HEK293T (cell line): ENCODE measurements around the gene SAGE1.
"Not testable (repeated sequence)": the region's sequence is repeated elsewhere in the genome, so short reads cannot be mapped to it uniquely, and the experiment has no call there.

ENCODE experiments used
- CTCF ChIA-PET: fragments of 350-600 bp; formaldehyde crosslinking; extraction: SDS; loops from one replicate; lab custom pipeline; 2021; ENCODE audit warnings: antibody characterized with exemption, inconsistent platforms; lab: Yijun Ruan, JAX
- POLR2A ChIA-PET: fragments of 350-600 bp; formaldehyde crosslinking; extraction: SDS; loops from one replicate; lab custom pipeline; 2020; ENCODE audit warnings: antibody characterized with exemption, inconsistent platforms; lab: Yijun Ruan, JAX
- DNase-seq: peaks from one replicate; pipeline ENCODE4 v3.0.0; 2012; ENCODE audit warnings: mixed read lengths; ENCODE audit errors: extremely low spot score
- ARNT ChIP-seq: fragments of 450-650 bp; IDR thresholded peaks from 2 replicates; pipeline ENCODE4 v1.6.1; 2017; ENCODE audit warnings: mild to moderate bottlenecking
- BHLHE40 ChIP-seq: fragments of 450-650 bp; IDR thresholded peaks from 2 replicates; pipeline ENCODE4 v1.6.1; 2016; ENCODE audit warnings: mild to moderate bottlenecking, moderate library complexity, borderline replicate concordance
- CTBP1 ChIP-seq: fragments of 450-650 bp; IDR thresholded peaks from 2 replicates; pipeline ENCODE4 v1.6.1; 2016; ENCODE audit warnings: borderline replicate concordance
- ELF4 ChIP-seq: fragments of 450-650 bp; IDR thresholded peaks from 2 replicates; pipeline ENCODE4 v1.6.1; 2017; ENCODE audit warnings: antibody characterized with exemption
- FOXA1 ChIP-seq: fragments of 450-650 bp; IDR thresholded peaks from 2 replicates; pipeline ENCODE4 v1.6.1; 2016; ENCODE audit warnings: mild to moderate bottlenecking
- FOXK2 ChIP-seq: fragments of 450-650 bp; IDR thresholded peaks from 2 replicates; pipeline ENCODE4 v1.6.1; 2016; ENCODE audit warnings: mild to moderate bottlenecking
- FOXM1 ChIP-seq: fragments of 450-650 bp; IDR thresholded peaks from 2 replicates; pipeline ENCODE4 v1.6.1; 2017; ENCODE audit warnings: mild to moderate bottlenecking, borderline replicate concordance
- HDGF ChIP-seq: fragments of 450-650 bp; IDR thresholded peaks from 2 replicates; pipeline ENCODE4 v1.6.1; 2017; ENCODE audit warnings: antibody characterized with exemption, borderline replicate concordance
- L3MBTL2 ChIP-seq: fragments of 450-650 bp; conservative IDR thresholded peaks from 2 replicates; pipeline ENCODE4 v1.6.1; 2016; ENCODE audit warnings: mild to moderate bottlenecking
- LEF1 ChIP-seq: fragments of 450-650 bp; IDR thresholded peaks from 2 replicates; pipeline ENCODE4 v1.6.1; 2017; ENCODE audit warnings: mild to moderate bottlenecking, borderline replicate concordance
- NFRKB ChIP-seq: fragments of 450-650 bp; IDR thresholded peaks from 2 replicates; pipeline ENCODE4 v1.6.1; 2016; ENCODE audit warnings: mild to moderate bottlenecking, moderate library complexity
- PKNOX1 ChIP-seq: fragments of 450-650 bp; IDR thresholded peaks from 2 replicates; pipeline ENCODE4 v1.6.1; 2016
- SP1 ChIP-seq: fragments of 450-650 bp; IDR thresholded peaks from 2 replicates; pipeline ENCODE4 v1.6.1; 2017
- SUZ12 ChIP-seq: fragments of 450-650 bp; IDR thresholded peaks from 2 replicates; pipeline ENCODE4 v1.6.1; 2016; ENCODE audit warnings: mild to moderate bottlenecking
- TARDBP ChIP-seq: fragments of 450-650 bp; IDR thresholded peaks from 2 replicates; pipeline ENCODE4 v1.6.1; 2016
- ZNF384 ChIP-seq: fragments of 450-650 bp; IDR thresholded peaks from 2 replicates; pipeline ENCODE4 v1.6.1; 2016

Gene SAGE1

GRCh38 chrX:135893294-135893817 lies at the start of gene SAGE1, which contains the start of gene CT45A10:
Gene SAGE1, plus strand, starts transcription at chrX:135893716. Its CDS starts 2,527 bp downstream, at chrX:135896243.
Gene CT45A10, minus strand, starts transcription at chrX:135893444. Its CDS starts 8,100 bp downstream, at chrX:135885344.
- ChIA-PET POLR2A (no interaction called here), CTCF (no interaction called here)
- TF ChIP-seq NFRKB (no peak), LEF1 (no peak), SUZ12 (no peak), TARDBP (no peak), FOXK2 (no peak), FOXA1 (no peak), ZNF384 (no peak), FOXM1 (no peak), ARNT (no peak), SP1 (no peak)
- DNase-seq = peak; percentile 6

GRCh38 chrX:135854438-135854837 lies 39.1 kb upstream of the SAGE1 start, which contains the start of gene CT45A8:
Gene CT45A8, minus strand, starts transcription at chrX:135854538. Its CDS starts 3,755 bp downstream, at chrX:135850783.
- POLR2A ChIA-PET, CTCF ChIA-PET, DNase-seq: not testable (repeated sequence)

- DNase-seq, CTCF ChIA-PET, POLR2A ChIA-PET: not testable (repeated sequence)
Observed at GRCh38 chrX:135871712-135872111, 21.8 kb upstream of the SAGE1 start, which contains the start of gene CT45A9. Gene CT45A9, minus strand, starts transcription at chrX:135871812. Its CDS starts 3,751 bp downstream, at chrX:135868061.

- POLR2A ChIA-PET, CTCF ChIA-PET, DNase-seq: not testable (repeated sequence)
Observed at GRCh38 chrX:135882741-135883140, 10.8 kb upstream of the SAGE1 start.

GRCh38 chrX:135888230-135888629 lies 5.3 kb upstream of the SAGE1 start:
- CTCF ChIA-PET, DNase-seq, POLR2A ChIA-PET: not testable (repeated sequence)

- POLR2A ChIA-PET, DNase-seq, CTCF ChIA-PET: not testable (repeated sequence)
Observed at GRCh38 chrX:135888976-135889375, 4.5 kb upstream of the SAGE1 start.

- TF ChIP-seq ELF4 (no peak), ARNT (no peak), HDGF (no peak)
- CTCF ChIA-PET = no interaction called here
- POLR2A ChIA-PET = no interaction called here
- no peak for DNase-seq
Observed at GRCh38 chrX:135890087-135890585, 3.4 kb upstream of the SAGE1 start.

GRCh38 chrX:135892781-135893180 lies 735 bp upstream of the SAGE1 start:
- CTCF ChIA-PET = no interaction called here
- DNase-seq = no peak
- POLR2A ChIA-PET = no interaction called here
- TF ChIP-seq TARDBP (no peak), FOXA1 (no peak)

- CTCF ChIA-PET = no interaction called here
- POLR2A ChIA-PET = no interaction called here
- no peak for DNase-seq
- TF ChIP-seq ELF4 (no peak), SP1 (no peak), FOXK2 (no peak), HDGF (no peak), L3MBTL2 (no peak), ARNT (no peak), PKNOX1 (no peak), LEF1 (no peak), FOXA1 (no peak), NFRKB (no peak), BHLHE40 (no peak), FOXM1 (no peak), SUZ12 (no peak), ZNF384 (no peak), TARDBP (no peak), CTBP1 (no peak)
Observed at GRCh38 chrX:135910251-135910650, 16.7 kb downstream of the SAGE1 start.

GRCh38 chrX:135914404-135914803 lies 20.9 kb downstream of the SAGE1 start:
- DNase-seq = no peak
- TF ChIP-seq CTBP1 (no peak), LEF1 (no peak), TARDBP (no peak), FOXA1 (no peak), ARNT (no peak), SUZ12 (no peak), HDGF (no peak), FOXK2 (no peak), NFRKB (no peak), ZNF384 (no peak), PKNOX1 (no peak), BHLHE40 (no peak), L3MBTL2 (no peak)
- POLR2A ChIA-PET = no interaction called here
- CTCF ChIA-PET = no interaction called here

GRCh38 chrX:135920516-135920915 lies 27.0 kb downstream of the SAGE1 start:
- DNase-seq, POLR2A ChIA-PET: not testable (repeated sequence)
- CTCF ChIA-PET = interaction anchor here (2.1 kb wide), 1 partner anchor 11 kb away, joined by 7 read pairs; no protein-coding TSS in a partner anchor
